ENCODE measurements around the gene ID4.

The ID4 gene

GRCh38 chr6:19836799-19837510, at the start of gene ID4:
Gene ID4 (plus strand): TSS chr6:19837370. CDS start chr6:19837755, 385 bp downstream.
- no peak for DNase-seq (ENCODE audit: low read depth in 3 of 3)

- no peak for DNase-seq (ENCODE audit: low read depth in 3 of 3)
These were observed 48.5 kb upstream of the ID4 start for GRCh38 chr6:19788686-19789085.

GRCh38 chr6:19789100-19789803, 47.9 kb upstream of the ID4 start:
- DNase-seq (ENCODE audit: low read depth in 3 of 3): no peak

- no peak for DNase-seq (ENCODE audit: low read depth in 3 of 3)
These were observed 45.9 kb upstream of the ID4 start for GRCh38 chr6:19791267-19791666.

- no peak for DNase-seq (ENCODE audit: low read depth in 3 of 3)
These were observed 42.0 kb upstream of the ID4 start for GRCh38 chr6:19795211-19795610.

- DNase-seq (ENCODE audit: low read depth in 3 of 3): no peak
These were observed 40.7 kb upstream of the ID4 start for GRCh38 chr6:19796452-19796851.

GRCh38 chr6:19798362-19798761, 38.8 kb upstream of the ID4 start:
- no peak for DNase-seq (ENCODE audit: low read depth in 3 of 3)

- DNase-seq (ENCODE audit: low read depth in 3 of 3): no peak
These were observed 34.5 kb upstream of the ID4 start for GRCh38 chr6:19802656-19803055.

GRCh38 chr6:19803331-19804204, 33.6 kb upstream of the ID4 start:
- no peak for DNase-seq (ENCODE audit: low read depth in 3 of 3)

GRCh38 chr6:19804205-19805128, 32.7 kb upstream of the ID4 start:
- DNase-seq (ENCODE audit: low read depth in 3 of 3): peak; percentile 15 to 73 (median 40)

GRCh38 chr6:19805129-19805481, 32.1 kb upstream of the ID4 start:
- no peak for DNase-seq (ENCODE audit: low read depth in 3 of 3)

- no peak for DNase-seq (ENCODE audit: low read depth in 3 of 3)
These were observed 30.2 kb upstream of the ID4 start for GRCh38 chr6:19806971-19807396.

- no peak for DNase-seq (ENCODE audit: low read depth in 3 of 3)
These were observed 25.6 kb upstream of the ID4 start for GRCh38 chr6:19811397-19812079.

GRCh38 chr6:19812512-19813119, 24.6 kb upstream of the ID4 start:
- DNase-seq (ENCODE audit: low read depth in 3 of 3): no peak

- no peak for DNase-seq (ENCODE audit: low read depth in 3 of 3)
These were observed 18.4 kb upstream of the ID4 start for GRCh38 chr6:19818805-19819204.

- no peak for DNase-seq (ENCODE audit: low read depth in 3 of 3)
These were observed 12.9 kb upstream of the ID4 start for GRCh38 chr6:19824058-19824807.

- DNase-seq (ENCODE audit: low read depth in 3 of 3): no peak
These were observed 9.9 kb upstream of the ID4 start for GRCh38 chr6:19827247-19827646.

GRCh38 chr6:19827903-19828302, 9.3 kb upstream of the ID4 start:
- DNase-seq (ENCODE audit: low read depth in 3 of 3): no peak

- DNase-seq (ENCODE audit: low read depth in 3 of 3): no peak
These were observed 7.0 kb upstream of the ID4 start for GRCh38 chr6:19830171-19830570.

- no peak for DNase-seq (ENCODE audit: low read depth in 3 of 3)
These were observed 5.8 kb upstream of the ID4 start for GRCh38 chr6:19831358-19831757.
